GM18907 (cell line): ENCODE measurements around the gene SAMD13.

Experiments
- ATAC-seq: cut with Tn5 transposase; IDR thresholded peaks from one replicate; pipeline ENCODE4 v1.9.1; 2021; ENCODE audit warnings: mild to moderate bottlenecking, moderate library complexity; ENCODE audit not compliant: unreplicated experiment

SAMD13 gene

DNA sequence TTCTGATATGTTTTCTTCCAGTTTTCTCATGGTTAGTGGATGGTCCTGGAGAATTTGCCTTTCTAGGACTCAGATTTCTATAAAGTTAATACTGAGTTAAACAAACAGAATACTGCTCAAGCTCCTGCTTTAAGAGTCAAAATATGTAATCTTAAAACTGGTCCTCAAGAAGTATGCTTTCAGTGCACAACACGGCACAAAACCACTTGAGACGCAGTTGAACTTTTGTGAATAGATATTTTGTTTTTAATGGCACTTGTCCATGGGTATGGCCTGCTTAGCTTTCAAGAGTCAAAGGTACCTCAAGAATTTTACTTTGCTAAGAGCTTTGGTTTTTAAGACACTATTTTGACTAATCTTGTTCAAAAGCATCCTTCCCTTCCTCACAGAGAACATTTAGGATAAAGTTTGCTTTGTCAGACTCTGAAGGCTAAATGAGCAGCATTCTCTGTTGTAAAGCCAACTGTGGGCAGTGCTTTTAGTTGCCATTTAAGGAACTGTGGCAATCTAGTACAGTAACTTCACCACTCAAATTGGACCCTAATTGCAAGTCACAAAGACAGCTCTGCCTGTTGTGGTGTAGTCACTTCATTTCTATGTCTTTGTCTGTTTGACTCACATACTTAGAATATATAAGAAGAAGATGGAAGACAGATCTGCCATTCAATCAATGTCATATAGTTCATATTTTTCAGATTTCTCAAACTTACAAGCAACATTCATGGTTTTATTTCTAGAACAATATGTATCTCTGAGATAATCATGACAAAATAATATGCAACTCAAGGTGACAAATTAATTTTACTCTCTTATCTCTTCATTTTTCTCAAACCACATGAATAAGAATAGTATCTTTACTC is 28.8 kb downstream of the SAMD13 start:
- no peak for ATAC-seq

DNA sequence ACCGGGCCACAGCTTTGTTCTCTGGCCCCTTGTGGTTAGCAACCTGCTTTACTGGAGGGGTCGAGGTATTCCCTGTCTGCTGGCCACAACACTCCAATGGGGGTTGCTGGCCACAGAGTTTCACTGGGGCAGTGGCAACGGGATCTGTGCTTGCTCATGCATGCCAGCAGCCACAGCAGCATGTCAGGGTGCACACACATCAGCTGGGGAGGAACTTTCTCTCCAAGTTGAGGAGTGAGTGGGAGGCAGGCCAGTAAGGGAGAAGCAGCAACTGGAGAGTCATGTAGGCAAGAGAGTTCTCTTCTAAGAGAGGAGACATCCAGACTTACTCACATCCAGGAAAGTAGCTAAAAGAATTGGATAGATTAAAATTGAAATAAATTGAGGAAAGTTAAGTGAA is 38.0 kb downstream of the SAMD13 start:
- no peak for ATAC-seq

GRCh38 chr1:84344286-84344685 is 42.8 kb downstream of the SAMD13 start:
- ATAC-seq = no peak

- no peak for ATAC-seq
These were observed 43.7 kb downstream of the SAMD13 start for GRCh38 chr1:84345220-84345619.

DNA sequence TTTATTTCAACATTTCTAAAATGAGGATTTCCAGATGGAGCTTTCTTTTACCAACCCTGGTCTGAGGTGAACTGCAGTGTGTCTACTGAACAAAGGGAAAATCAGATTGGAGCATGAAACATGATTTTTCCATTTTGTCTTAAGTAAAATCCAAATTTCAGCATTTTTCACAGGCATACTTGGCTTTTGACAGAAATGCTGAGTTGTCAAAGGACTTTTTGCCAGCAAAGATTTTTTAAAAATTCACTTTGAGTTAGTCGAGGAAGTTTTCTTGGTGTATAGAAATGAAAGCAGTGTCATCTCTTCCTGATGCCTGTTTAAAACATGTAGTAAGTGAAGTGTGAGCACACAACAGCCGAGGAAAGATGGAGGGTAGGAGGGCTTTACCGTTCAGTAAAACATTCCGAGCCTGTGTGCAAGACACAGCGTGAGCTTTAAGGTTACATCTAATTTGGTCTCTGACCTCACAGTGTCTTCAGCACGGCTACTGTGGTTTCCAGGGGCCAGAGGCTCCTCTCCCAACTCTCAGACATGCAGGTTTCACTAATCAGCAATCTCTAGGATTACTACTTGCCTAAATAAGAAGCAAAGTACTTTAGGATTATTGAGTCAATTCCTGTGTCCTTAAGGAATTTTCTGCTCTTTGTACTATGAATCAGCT is 45.9 kb downstream of the SAMD13 start:
- ATAC-seq = no peak

DNA sequence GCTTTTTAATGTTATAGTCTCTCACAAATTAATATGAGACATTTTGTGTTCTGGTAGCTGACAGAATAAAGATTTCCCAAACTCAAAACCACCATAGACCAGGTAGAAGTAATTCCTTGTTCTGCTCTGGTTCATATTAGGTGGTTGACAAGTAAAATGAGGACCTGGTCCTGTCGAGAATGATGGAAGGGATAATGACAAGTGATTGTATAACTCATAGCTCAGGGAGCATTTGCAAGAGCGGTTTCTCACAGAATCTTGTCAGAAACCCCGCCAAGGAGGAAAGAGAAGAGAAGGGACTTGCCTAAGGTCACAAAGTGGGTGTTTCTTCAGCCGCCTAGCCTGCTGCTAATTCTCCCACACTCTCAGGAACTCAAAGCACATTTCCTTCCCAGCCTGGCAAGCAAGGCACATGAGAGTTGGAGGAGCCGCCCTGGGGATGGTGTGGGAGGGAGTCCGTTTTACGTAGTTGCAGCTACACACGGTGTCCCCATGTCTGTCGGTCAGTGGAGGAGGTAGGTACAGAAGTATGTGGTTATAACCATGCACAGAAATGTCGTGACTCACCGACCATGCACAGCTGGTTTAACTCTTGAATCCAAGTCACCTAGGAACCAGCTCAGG is 46.5 kb downstream of the SAMD13 start:
- no peak for ATAC-seq

DNA sequence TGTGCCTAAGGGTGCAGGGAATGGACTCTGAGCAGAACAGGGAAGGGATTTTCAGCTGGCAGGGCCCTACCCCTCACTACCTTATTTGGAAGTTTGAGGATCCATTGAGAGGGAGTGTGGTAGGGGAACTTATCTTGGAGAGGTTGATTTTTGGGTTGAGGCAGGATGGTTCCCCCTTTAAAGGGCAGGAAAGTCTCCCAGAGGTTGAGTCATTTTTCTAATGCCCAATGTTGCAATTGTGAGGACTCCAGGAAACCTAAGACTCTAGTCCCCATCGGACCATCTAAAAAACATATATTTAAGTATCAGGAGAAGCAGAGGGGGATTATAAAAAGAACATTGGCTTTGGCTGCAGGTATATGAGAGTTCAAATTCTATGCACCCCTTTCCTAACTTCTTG is 47.3 kb downstream of the SAMD13 start:
- no peak for ATAC-seq

GRCh38 chr1:84350104-84350503 is 48.6 kb downstream of the SAMD13 start:
- no peak for ATAC-seq

DNA sequence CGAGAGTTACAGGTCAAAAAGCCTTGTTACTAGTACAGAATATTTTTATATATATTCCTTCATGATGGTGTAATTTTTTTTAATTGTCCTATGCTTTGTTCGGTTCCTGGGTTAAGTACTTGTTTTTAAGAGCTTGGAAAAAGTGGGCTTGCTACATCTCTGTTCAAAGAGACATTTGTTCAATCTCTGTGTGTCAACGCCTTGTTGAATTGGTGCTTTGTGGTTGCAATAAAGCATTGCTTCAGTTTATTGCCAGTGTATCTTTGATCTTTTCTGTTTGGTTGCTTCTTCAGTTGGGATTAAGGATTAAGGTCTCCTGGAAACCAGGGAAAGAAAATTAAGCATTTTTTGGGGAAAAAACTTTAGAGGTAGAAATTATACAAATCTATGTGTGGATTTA is 49.0 kb downstream of the SAMD13 start:
- no peak for ATAC-seq

DNA sequence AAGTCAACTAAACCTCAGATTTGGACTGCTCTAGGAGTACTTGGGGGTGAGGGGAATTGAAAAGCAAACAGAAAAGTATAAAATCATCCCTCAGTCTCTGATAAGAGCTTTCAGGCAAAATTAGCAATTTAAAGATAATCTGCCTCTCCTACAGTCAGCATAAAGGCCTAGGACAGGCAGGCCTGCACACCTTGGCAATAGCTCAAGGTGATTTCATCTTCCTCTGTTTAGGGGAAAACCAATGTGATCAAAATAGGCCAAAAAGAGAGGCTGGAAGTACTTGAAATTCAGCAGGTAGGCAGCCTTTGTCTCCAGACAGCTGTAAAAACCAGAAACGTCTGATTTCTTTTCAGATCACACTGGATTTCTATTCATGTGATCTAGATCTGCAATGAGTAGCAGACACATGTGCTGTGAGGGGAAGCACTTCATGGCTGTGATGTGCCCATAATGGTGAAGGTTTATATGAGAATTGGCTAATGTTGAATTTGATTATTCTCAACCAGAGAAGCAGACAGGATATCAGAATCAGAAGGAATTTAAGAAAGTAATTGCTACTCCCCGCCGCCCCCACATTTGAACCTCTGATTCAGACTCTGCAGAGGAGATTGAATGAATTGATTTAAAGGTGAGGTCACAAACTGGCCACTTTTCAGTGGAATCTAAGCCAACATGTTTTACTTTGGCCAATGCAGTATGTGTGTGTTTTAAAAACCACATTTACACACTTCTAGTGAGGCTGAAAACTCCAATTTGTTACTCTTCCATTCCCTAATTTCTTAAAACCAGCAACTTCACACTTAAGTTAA is 51.0 kb downstream of the SAMD13 start:
- ATAC-seq = no peak

DNA sequence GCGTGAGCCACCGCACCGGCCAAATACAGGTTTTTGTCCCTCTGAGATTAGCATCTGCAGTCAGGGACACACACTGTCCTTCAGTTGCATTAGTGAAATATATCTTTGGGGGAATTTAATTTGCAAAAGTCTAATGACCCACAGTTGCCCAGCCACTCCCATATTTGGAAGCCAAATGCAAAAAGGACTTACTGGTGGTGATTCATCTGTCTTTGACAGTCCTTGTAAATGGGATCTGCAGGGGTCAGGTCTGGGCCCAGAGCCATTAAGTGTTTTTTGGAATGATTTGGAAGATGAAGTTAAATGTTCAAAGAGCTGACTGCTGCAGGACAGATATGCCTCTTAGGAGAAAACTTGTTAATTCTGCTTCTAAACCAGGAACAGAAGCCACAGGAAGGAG is 52.2 kb downstream of the SAMD13 start:
- ATAC-seq = no peak

DNA sequence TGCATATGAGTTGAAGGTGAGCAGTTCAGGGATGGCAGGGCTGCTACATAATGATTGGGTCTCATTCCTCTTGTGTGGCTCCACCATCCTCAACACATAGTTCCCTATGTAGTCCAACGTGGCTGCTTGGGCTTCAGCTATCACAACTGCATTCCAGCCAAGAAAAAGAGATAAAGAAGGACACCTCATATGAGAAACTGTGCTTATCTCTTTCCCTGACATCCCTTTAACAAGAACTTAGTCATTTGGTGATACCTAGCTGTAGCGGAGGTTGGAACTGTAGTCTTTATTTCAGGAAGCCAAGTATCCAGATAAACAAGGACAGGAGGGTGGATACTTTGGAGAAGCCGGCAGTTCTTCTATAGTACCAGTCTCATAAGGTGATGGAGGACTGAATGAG is 54.0 kb downstream of the SAMD13 start:
- no peak for ATAC-seq

DNA sequence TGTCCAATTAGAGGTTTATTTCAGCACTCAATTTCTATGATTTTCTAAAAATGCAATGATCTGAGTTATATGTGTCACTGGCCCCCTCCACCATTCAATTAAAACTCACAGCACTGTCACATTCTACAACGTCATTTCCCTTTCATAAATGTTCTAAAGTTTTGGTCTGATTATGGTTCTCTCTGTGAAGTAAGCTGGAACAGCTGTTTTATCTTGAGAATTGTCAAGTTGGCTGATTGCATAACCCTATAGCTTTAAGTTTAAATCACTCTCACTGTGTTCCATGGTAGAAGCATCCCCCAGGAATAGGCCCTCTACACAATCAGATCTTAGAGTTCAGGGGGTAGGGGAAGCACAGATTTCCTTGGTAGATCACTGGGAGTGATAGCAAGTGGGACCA is 55.4 kb downstream of the SAMD13 start:
- no peak for ATAC-seq

DNA sequence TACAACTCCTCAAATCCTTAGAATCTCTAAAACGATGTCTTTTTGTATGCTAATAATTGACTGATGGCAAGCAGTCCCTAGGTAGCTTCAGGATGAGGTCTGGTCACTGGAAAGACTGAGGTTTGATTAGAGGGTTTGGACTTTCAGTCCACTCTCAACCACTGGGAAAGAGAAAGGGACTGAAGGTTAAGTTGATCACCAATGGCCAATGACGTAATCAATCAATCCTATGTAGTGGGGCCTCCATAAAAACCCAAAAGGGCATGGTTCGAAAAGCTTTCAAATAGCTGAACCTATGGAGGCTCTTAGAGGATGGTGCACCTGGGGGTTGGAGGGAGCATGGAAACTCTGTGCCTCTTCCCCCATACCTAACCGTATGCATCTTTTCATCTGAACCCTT is 57.2 kb downstream of the SAMD13 start:
- ATAC-seq = no peak

DNA sequence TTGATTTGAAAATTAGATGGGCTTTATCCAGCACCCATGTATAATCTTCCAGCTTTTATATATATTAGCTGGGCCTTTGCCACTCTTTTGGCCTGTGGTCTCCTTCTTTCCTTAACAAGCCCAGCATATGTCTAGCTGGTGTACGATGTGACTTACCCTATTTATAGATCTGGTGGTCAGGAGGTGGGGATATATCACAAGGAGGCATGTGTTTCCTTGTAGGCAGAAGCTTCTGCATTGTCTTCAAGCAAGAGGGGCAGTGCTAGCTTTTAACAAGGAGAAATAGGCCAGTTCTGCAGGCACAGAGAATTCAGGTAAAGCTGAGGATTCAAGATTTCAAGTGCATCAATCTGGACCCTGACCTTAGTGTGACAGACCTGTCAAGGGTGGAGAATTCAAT is 58.8 kb downstream of the SAMD13 start:
- ATAC-seq = no peak

DNA sequence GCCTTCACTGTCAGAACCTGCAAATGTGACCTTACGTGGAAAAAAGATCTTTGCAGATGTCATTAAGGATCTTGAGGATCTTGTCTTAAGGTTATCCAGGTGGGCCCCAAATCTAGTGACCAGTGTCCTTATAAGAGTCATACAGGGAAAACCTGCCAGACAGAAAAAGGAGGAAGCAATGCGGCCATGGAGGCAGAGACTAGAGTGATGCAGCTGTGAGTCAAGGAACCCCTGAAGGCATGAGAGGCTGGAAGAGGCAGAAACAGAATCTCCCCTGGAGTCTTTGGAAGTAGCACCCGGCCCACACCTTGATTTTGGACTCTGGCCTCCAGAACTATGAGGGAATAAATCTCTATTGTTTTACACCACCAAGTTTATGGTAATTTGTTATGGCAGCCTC is 60.3 kb downstream of the SAMD13 start:
- no peak for ATAC-seq

- no peak for ATAC-seq
These were observed 61.5 kb downstream of the SAMD13 start for GRCh38 chr1:84363019-84363418.

GRCh38 chr1:84363622-84364021 is 62.1 kb downstream of the SAMD13 start:
- ATAC-seq = no peak

GRCh38 chr1:84365225-84366221 is 64.0 kb downstream of the SAMD13 start:
- ATAC-seq = no peak

GRCh38 chr1:84366786-84367185 is 65.3 kb downstream of the SAMD13 start:
- ATAC-seq = no peak
